HG03571 (cell line): ENCODE results near the gene C1QTNF12.

ENCODE experiments used
- ATAC-seq: cut with Tn5 transposase; IDR thresholded peaks from one replicate; pipeline ENCODE4 v1.9.1; 2021; ENCODE audit not compliant: unreplicated experiment

Gene C1QTNF12

GRCh38 chr1:1241588-1242219 is 4.8 kb downstream of the C1QTNF12 start:
- no peak for ATAC-seq

GRCh38 chr1:1240822-1241587 is 5.5 kb downstream of the C1QTNF12 start:
- ATAC-seq: no peak

- ATAC-seq: no peak
These were observed 6.2 kb downstream of the C1QTNF12 start for GRCh38 chr1:1240348-1240732.

GRCh38 chr1:1239614-1240347 is 6.7 kb downstream of the C1QTNF12 start:
- no peak for ATAC-seq

GRCh38 chr1:1239227-1239613 is 7.3 kb downstream of the C1QTNF12 start:
- ATAC-seq: no peak

GRCh38 chr1:1238702-1239178 is 7.8 kb downstream of the C1QTNF12 start:
- ATAC-seq: no peak

GRCh38 chr1:1237874-1238701 is 8.4 kb downstream of the C1QTNF12 start:
- ATAC-seq: no peak

GRCh38 chr1:1236945-1237873 is 9.3 kb downstream of the C1QTNF12 start:
- no peak for ATAC-seq

- no peak for ATAC-seq
These were observed 10.3 kb downstream of the C1QTNF12 start for GRCh38 chr1:1236176-1236763.

- no peak for ATAC-seq
These were observed 11.3 kb downstream of the C1QTNF12 start for GRCh38 chr1:1235016-1235744.

GRCh38 chr1:1234180-1234808 is 12.2 kb downstream of the C1QTNF12 start:
- no peak for ATAC-seq

GRCh38 chr1:1233567-1233892 is 13.0 kb downstream of the C1QTNF12 start:
- no peak for ATAC-seq

- no peak for ATAC-seq
These were observed 13.5 kb downstream of the C1QTNF12 start for GRCh38 chr1:1232796-1233566.

GRCh38 chr1:1232208-1232795 is 14.2 kb downstream of the C1QTNF12 start, which contains the start of gene B3GALT6:
Gene B3GALT6 (plus strand): TSS chr1:1232237. CDS start chr1:1232279, 42 bp downstream.
- no peak for ATAC-seq

GRCh38 chr1:1231400-1232207 is 14.9 kb downstream of the C1QTNF12 start, which contains the start of gene SDF4:
Gene SDF4 (minus strand): TSS chr1:1232001. CDS start chr1:1228772, 3,229 bp downstream.
- ATAC-seq: peak; percentile 83

- ATAC-seq: no peak
These were observed 15.7 kb downstream of the C1QTNF12 start for GRCh38 chr1:1230656-1231399.
